Fibroblast of skin of right quadriceps (primary cell): ENCODE data around the gene APOE.
"Not testable (repeated sequence)": the region's sequence is repeated elsewhere in the genome, so short reads cannot be mapped to it uniquely, and the experiment has no call there.

Experiments
- DNase-seq: peaks from one replicate; pipeline ENCODE4 v3.0.0-alpha.2; 2013

Gene APOE

GRCh38 chr19:44886141-44886540 is 19.5 kb upstream of the APOE start:
- no peak for DNase-seq

GRCh38 chr19:44887648-44888047 is 17.9 kb upstream of the APOE start:
- DNase-seq, result no peak

GRCh38 chr19:44888335-44888734 is 17.3 kb upstream of the APOE start:
- not testable (repeated sequence) for DNase-seq

GRCh38 chr19:44889830-44890365 is 15.7 kb upstream of the APOE start:
- no peak for DNase-seq

GRCh38 chr19:44890366-44891015 is 15.1 kb upstream of the APOE start:
- DNase-seq, result peak; percentile 100

GRCh38 chr19:44891016-44891882 is 14.3 kb upstream of the APOE start, which contains the start of gene TOMM40:
Gene TOMM40, plus strand, starts transcription at chr19:44891254. Its CDS starts 162 bp downstream, at chr19:44891416.
- no peak for DNase-seq

GRCh38 chr19:44892932-44893331 is 12.7 kb upstream of the APOE start:
- no peak for DNase-seq

GRCh38 chr19:44893332-44894051 is 12.1 kb upstream of the APOE start:
- no peak for DNase-seq

- DNase-seq, result no peak
These were observed 11.6 kb upstream of the APOE start for GRCh38 chr19:44894052-44894400.

- no peak for DNase-seq
These were observed 10.7 kb upstream of the APOE start for GRCh38 chr19:44894946-44895345.

GRCh38 chr19:44897835-44898234 is 7.8 kb upstream of the APOE start:
- no peak for DNase-seq

GRCh38 chr19:44900328-44901244 is 5.0 kb upstream of the APOE start:
- DNase-seq, result no peak

- DNase-seq, result no peak
These were observed 2.4 kb upstream of the APOE start for GRCh38 chr19:44903216-44903601.

GRCh38 chr19:44903602-44904425 is 1.8 kb upstream of the APOE start:
- DNase-seq, result peak; percentile 40

GRCh38 chr19:44904426-44904994 is 1.1 kb upstream of the APOE start:
- DNase-seq, result no peak

- no peak for DNase-seq
These were observed 2.0 kb downstream of the APOE start for GRCh38 chr19:44907613-44908012.

GRCh38 chr19:44908074-44908835 is 2.7 kb downstream of the APOE start:
- DNase-seq, result no peak

- DNase-seq, result no peak
These were observed 3.3 kb downstream of the APOE start for GRCh38 chr19:44908836-44909261.

- no peak for DNase-seq
These were observed 4.2 kb downstream of the APOE start for GRCh38 chr19:44909775-44910174.

- not testable (repeated sequence) for DNase-seq
These were observed 6.3 kb downstream of the APOE start for GRCh38 chr19:44911896-44912295.
